Measurements from ENCODE around the gene ATG9B. TPM values are rescaled to one million over a fixed set of nuclear protein-coding genes. Genes with fewer than 3 reads are reported as not detected.

ATG9B gene
- polyA plus RNA-seq (ENCODE audit: insufficient read length in 10 of 10), result 1 to 10 TPM in 6 of 10 donors, under 1 TPM in 4; 0.45 to 2.0 (median 1.1) TPM
- long read RNA-seq, donor 1, result 0 reads
- long read RNA-seq, donor 2, result 0 reads
- long read RNA-seq, donor 3, result 0 reads
- long read RNA-seq, donor 4, result 0 reads
- long read RNA-seq, donor 5, result 0 reads
- long read RNA-seq, donor 6, result 0 reads
- long read RNA-seq, donor 7, result 0 reads
- long read RNA-seq, donor 8, result 0 reads
- long read RNA-seq, donor 9, result 0 reads

GRCh38 chr7:151024435-151025056, at the start of gene ATG9B:
TSS of gene ATG9B (minus strand) at chr7:151024494. CDS start at chr7:151024423, 71 bp downstream.
- no peak for DNase-seq

- no peak for DNase-seq
These were observed 49.7 kb upstream of the ATG9B start for GRCh38 chr7:151073990-151074389.

GRCh38 chr7:151071032-151071866, 47.0 kb upstream of the ATG9B start:
- DNase-seq, result no peak

- DNase-seq, result no peak
These were observed 46.3 kb upstream of the ATG9B start for GRCh38 chr7:151070574-151070960.

- DNase-seq, result no peak
These were observed 45.7 kb upstream of the ATG9B start for GRCh38 chr7:151069841-151070573.

GRCh38 chr7:151068069-151068773, 43.9 kb upstream of the ATG9B start:
- DNase-seq, result no peak

GRCh38 chr7:151066273-151066974, 42.1 kb upstream of the ATG9B start:
- DNase-seq, result no peak

GRCh38 chr7:151065516-151065915, 41.2 kb upstream of the ATG9B start:
- no peak for DNase-seq

GRCh38 chr7:151064993-151065392, 40.7 kb upstream of the ATG9B start:
- no peak for DNase-seq

- DNase-seq, result no peak
These were observed 40.2 kb upstream of the ATG9B start for GRCh38 chr7:151064454-151064853.

GRCh38 chr7:151063212-151063561, 38.9 kb upstream of the ATG9B start:
- DNase-seq, result peak in 1 of 3 donors; percentile 64

GRCh38 chr7:151062399-151063211, 38.3 kb upstream of the ATG9B start:
- DNase-seq, result peak in 1 of 3 donors; percentile 45

- no peak for DNase-seq
These were observed 37.8 kb upstream of the ATG9B start for GRCh38 chr7:151062111-151062398.

GRCh38 chr7:151061213-151062110, 37.2 kb upstream of the ATG9B start:
- no peak for DNase-seq

- no peak for DNase-seq
These were observed 36.3 kb upstream of the ATG9B start for GRCh38 chr7:151060416-151061212.

- DNase-seq, result no peak
These were observed 35.8 kb upstream of the ATG9B start for GRCh38 chr7:151060113-151060415.

GRCh38 chr7:151059367-151060112, 35.2 kb upstream of the ATG9B start, which contains the start of gene SLC4A2:
TSS of gene SLC4A2 (plus strand) at chr7:151059589. CDS start at chr7:151061988, 2,399 bp downstream.
- peak; percentile 84 to 94 (median 91) for DNase-seq
